Gastrocnemius medialis (tissue), 4 donors: ENCODE measurements around the gene ACP7. TPM values are rescaled to one million over a fixed set of nuclear protein-coding genes. Genes with fewer than 3 reads are reported as not detected.
"Not testable (repeated sequence)": the region's sequence is repeated elsewhere in the genome, so short reads cannot be mapped to it uniquely, and the experiment has no call there.

Experiments
- ATAC-seq, 2 donors: fragments of 150-250 bp; one replicate each; pipeline ENCODE4 v1.9.1; 2016
- DNase-seq, 2 donors: peaks; one replicate each; pipeline ENCODE4 v3.0.0-alpha.2; 2019
- H3K27ac ChIP-seq, 4 donors: fragments of 200-600 bp; sonication (generic); 1 replicate in 1 of 4; 2 replicates in 3 of 4; pipeline ENCODE4 v1.5.1; 2016 to 2018; ENCODE audit warnings: mild to moderate bottlenecking in 2 of 4, moderate library complexity in 1 of 4
- H3K27me3 ChIP-seq, 3 donors: fragments of 200-600 bp; sonication (generic) in 2 of 3; 1 replicate in 1 of 3; 2 replicates in 2 of 3; pipeline versions ENCODE4 v1.5.1 to v1.6.0; 2016 to 2019; ENCODE audit warnings: mild to moderate bottlenecking in 1 of 3, moderate library complexity in 1 of 3
- H3K36me3 ChIP-seq, 2 donors: fragments of 200-600 bp; sonication (generic) in 1 of 2; one replicate each; pipeline ENCODE4 v1.5.1; 2017 to 2018
- H3K4me1 ChIP-seq, 2 donors: fragments of 200-600 bp; sonication (generic) in 1 of 2; one replicate each; pipeline ENCODE4 v1.5.1; 2016 to 2017; ENCODE audit warnings: mild to moderate bottlenecking in 2 of 2
- H3K4me3 ChIP-seq, 4 donors: fragments of 200-600 bp; sonication (generic) in 3 of 4; 1 replicate in 1 of 4; 2 replicates in 3 of 4; pipeline ENCODE4 v1.5.1; 2016 to 2019; ENCODE audit warnings: mild to moderate bottlenecking in 2 of 4
- H3K9me3 ChIP-seq, 3 donors: fragments of 200-600 bp; sonication (generic) in 2 of 3; 1 replicate in 1 of 3; 2 replicates in 2 of 3; pipeline ENCODE4 v1.5.1; 2016 to 2019
- CTCF ChIP-seq, 5 experiments: fragments of 450-650 bp in 3 of 5; fragments of 200-600 bp in 2 of 5; sonication (generic) in 2 of 5; IDR thresholded peaks in 4 of 5; conservative IDR thresholded peaks in 1 of 5; 1 replicate in 4 of 5; 2 replicates in 1 of 5; pipeline ENCODE4 v1.5.1; 2016 to 2019; ENCODE audit warnings: antibody characterized with exemption in 5 of 5, mild to moderate bottlenecking in 3 of 5, moderate library complexity in 3 of 5
- POLR2A ChIP-seq, 2 donors: fragments of 450-650 bp; IDR thresholded peaks; one replicate each; pipeline ENCODE4 v1.6.1; 2017; ENCODE audit warnings: antibody characterized with exemption in 2 of 2, mild to moderate bottlenecking in 2 of 2, moderate library complexity in 2 of 2
- in situ Hi-C, 4 donors: fragments of 200-750 bp; cut with MboI; loops; one replicate each; pipeline versions ENCODE4 v1.15.0 to v1.8.0; 2017; ENCODE audit warnings: low sequenced_read_pairs in 4 of 4
- intact Hi-C: fragments of 100-400 bp; cut with DNase I; formaldehyde crosslinking; loops from one replicate; pipeline ENCODE4 v1.15.1; 2023; ENCODE audit warnings: low total_unique reads
- total RNA-seq, 4 donors: library from RNA; depleted of rRNA; stranded (reverse); fragments of >200 nt; gene quantifications; one replicate each; pipeline versions ENCODE4 v1.1.0 to v1.2.3, GENCODE V29; 2016

Gene ACP7
- total RNA-seq, 4 donors from 2014 or later = not detected

- ATAC-seq = no peak
- Histone ChIP-seq H3K27ac (no peak overlapping the region), H3K9me3 (no peaks in the 10 kb centered on the region), H3K27me3 (no peaks in the 10 kb centered on the region), H3K4me1 (no peaks in the 10 kb centered on the region), H3K36me3 (no peaks in the 10 kb centered on the region), H3K4me3 (no peak overlapping the region)
- no peak for TF ChIP-seq POLR2A (IDR thresholded peaks at IDR 0.05)
- TF ChIP-seq CTCF (IDR thresholded peaks at IDR 0.05 in 4 of 5, conservative IDR thresholded peaks at IDR 0.05 in 1 of 5) = no peak
- in situ Hi-C loops (no loop called here), intact Hi-C loops (no loop called here)
- no peak for DNase-seq
These were observed 19.8 kb upstream of the ACP7 start for GRCh38 chr19:39064405-39064804.

GRCh38 chr19:39065928-39066327, 18.2 kb upstream of the ACP7 start:
- TF ChIP-seq CTCF (IDR thresholded peaks at IDR 0.05 in 4 of 5, conservative IDR thresholded peaks at IDR 0.05 in 1 of 5) (no peak), POLR2A (IDR thresholded peaks at IDR 0.05) (no peak)
- Histone ChIP-seq H3K27ac (no peak overlapping the region), H3K4me1 (no peaks in the 10 kb centered on the region), H3K9me3 (no peaks in the 10 kb centered on the region), H3K4me3 (no peak overlapping the region), H3K27me3 (no peaks in the 10 kb centered on the region), H3K36me3 (no peaks in the 10 kb centered on the region)
- in situ Hi-C loops (no loop called here), intact Hi-C loops (no loop called here)
- DNase-seq = no peak
- ATAC-seq = no peak

GRCh38 chr19:39067104-39067503, 17.1 kb upstream of the ACP7 start:
- no peaks in the 10 kb centered on the region for H3K27me3 ChIP-seq

GRCh38 chr19:39068259-39068658, 15.9 kb upstream of the ACP7 start:
- H3K9me3 ChIP-seq, ATAC-seq, DNase-seq, in situ Hi-C loops, H3K4me1 ChIP-seq, H3K36me3 ChIP-seq, H3K27me3 ChIP-seq, H3K4me3 ChIP-seq, intact Hi-C loops, H3K27ac ChIP-seq: not testable (repeated sequence)

More at GRCh38 chr19:39067104-39067503, 17.1 kb upstream of the ACP7 start:
- no peaks in the 10 kb centered on the region for H3K4me1 ChIP-seq
- no peaks in the 10 kb centered on the region for H3K9me3 ChIP-seq
- no peak for DNase-seq
- H3K36me3 ChIP-seq = no peaks in the 10 kb centered on the region
- H3K27ac ChIP-seq = no peak overlapping the region
- in situ Hi-C loops = no loop called here
- intact Hi-C loops = no loop called here
- no peak overlapping the region for H3K4me3 ChIP-seq
- TF ChIP-seq CTCF (IDR thresholded peaks at IDR 0.05 in 4 of 5, conservative IDR thresholded peaks at IDR 0.05 in 1 of 5) (no peak), POLR2A (IDR thresholded peaks at IDR 0.05) (no peak)
- ATAC-seq = no peak

GRCh38 chr19:39070888-39071287, 13.3 kb upstream of the ACP7 start:
- DNase-seq (no peak), ATAC-seq (no peak)
- H3K4me1 ChIP-seq = no peaks in the 10 kb centered on the region
- no peaks in the 10 kb centered on the region for H3K27me3 ChIP-seq
- no peak overlapping the region for H3K27ac ChIP-seq
- no peak overlapping the region for H3K4me3 ChIP-seq
- TF ChIP-seq CTCF (IDR thresholded peaks at IDR 0.05 in 4 of 5, conservative IDR thresholded peaks at IDR 0.05 in 1 of 5) = no peak
- no peak for TF ChIP-seq POLR2A (IDR thresholded peaks at IDR 0.05)
- in situ Hi-C loops (no loop called here), intact Hi-C loops (no loop called here)
- H3K36me3 ChIP-seq = no peaks in the 10 kb centered on the region
- H3K9me3 ChIP-seq = no peaks in the 10 kb centered on the region
